Heart left ventricle (tissue), 16 donors: ENCODE data around the gene CDC25A. TPM values are rescaled to one million over a fixed set of nuclear protein-coding genes. Genes with fewer than 3 reads are reported as not detected.

Source experiments
- ATAC-seq, 4 donors: fragments of 200-7000 bp; cut with Tn5 transposase; one replicate each; pipeline ENCODE4 v1.9.1; 2020 to 2022; ENCODE audit warnings: moderate library complexity in 4 of 4, mild to moderate bottlenecking in 3 of 4, moderate number of reproducible peaks in 1 of 4
- DNase-seq, 5 donors: peaks; one replicate each; pipeline ENCODE4 v3.0.0-alpha.2; 2020
- H3K27ac ChIP-seq, 12 donors: fragments of 200-600 bp; sonication (generic) in 4 of 12; one replicate each; pipeline versions ENCODE4 v1.5.0 to v1.8.0; 2016 to 2022; ENCODE audit warnings: mild to moderate bottlenecking in 2 of 12
- H3K27me3 ChIP-seq, 9 donors: fragments of 200-600 bp; sonication (generic) in 2 of 9; one replicate each; pipeline versions ENCODE4 v1.5.1 to v1.8.0; 2016 to 2022; ENCODE audit warnings: mild to moderate bottlenecking in 3 of 9
- H3K36me3 ChIP-seq, 9 donors: fragments of 200-600 bp; sonication (generic) in 2 of 9; one replicate each; pipeline versions ENCODE4 v1.5.0 to v1.8.0; 2018 to 2022; ENCODE audit warnings: mild to moderate bottlenecking in 2 of 9
- H3K4me1 ChIP-seq, 12 donors: fragments of 200-600 bp; sonication (generic) in 4 of 12; one replicate each; pipeline versions ENCODE4 v1.5.0 to v1.8.0; 2016 to 2022; ENCODE audit warnings: mild to moderate bottlenecking in 3 of 12
- H3K4me3 ChIP-seq, 12 donors: fragments of 200-600 bp; sonication (generic) in 4 of 12; one replicate each; pipeline versions ENCODE4 v1.5.0 to v1.8.0; 2017 to 2022; ENCODE audit warnings: mild to moderate bottlenecking in 9 of 12, moderate library complexity in 4 of 12
- H3K9me3 ChIP-seq, 12 donors: fragments of 200-600 bp; sonication (generic) in 4 of 12; one replicate each; pipeline versions ENCODE4 v1.5.0 to v1.8.0; 2016 to 2022; ENCODE audit warnings: mild to moderate bottlenecking in 1 of 12
- POLR2A ChIP-seq, 2 donors: fragments of 450-650 bp; IDR thresholded peaks; one replicate each; pipeline ENCODE4 v1.6.1; 2017; ENCODE audit warnings: antibody characterized with exemption in 2 of 2, mild to moderate bottlenecking in 2 of 2, moderate library complexity in 2 of 2
- WGBS, 4 donors: extraction: QIAGEN DNeasy Blood & Tissue Kit in 2 of 4; methylation state at CpG; one replicate each; pipeline versions ENCODE4 v1.1.5 to v1.1.7; 2013 to 2018; 5-methylcytosine and 5-hydroxymethylcytosine counted together
- intact Hi-C, 10 donors: fragments of 100-400 bp; cut with DNase I; formaldehyde crosslinking; loops; one replicate each; pipeline versions ENCODE4 v1.11.1 to v1.14.2; 2022
- polyA plus RNA-seq, 2 donors: library from polyadenylated mRNA; stranded (reverse); fragments of 200-250 nt; gene quantifications; one replicate each; pipeline ENCODE4 v1.2.3, GENCODE V29; 2013
- total RNA-seq, 9 donors: library from RNA; depleted of rRNA in 2 of 9; stranded (reverse); fragments of >200 nt in 2 of 9; fragmentation: NEBNext Ultra II Directional in 3 of 9; extraction: Animal tissue kit (Norgen Biotek cat#: 25700) in 3 of 9; gene quantifications; one replicate each; pipeline versions ENCODE4 v1.1.0 to v1.2.4, GENCODE V29; 2016 to 2023
- TF ChIP-seq, protein P1 (sequence below), 12 donors: fragments of 200-600 bp; sonication (generic) in 4 of 12; IDR thresholded peaks; one replicate each; pipeline versions ENCODE4 v1.5.0 to v1.8.0; 2018 to 2022; ENCODE audit warnings: antibody characterized with exemption in 12 of 12, mild to moderate bottlenecking in 5 of 12
- donor health status: ischemic (EF 13 %, LVEDD 7.1; RV severe dilation, severe dysfunction).
- donor health status: healthy with polysubstance abuse.
- donor health status: DM: no; HTN: yes; CAD: no.
- donor health status: DM: no; HTN: no; CAD: no.
- donor health status: ischemic (EF 25% LVEDD 6.9; RV normal size, moderate dysfunction).
- donor health status: ischemic (EF 25% LVEDD 5.7; RV mildly dilated, moderate dysfunction).
- donor health status: healthy.
- donor health status: DM: yes; HTN: yes; CAD: no.
- donor health status: ischemic (EF 35%, LVEDD 5.7; RV mildly dilated, moderate dysfunction).
- donor health status: nonischemic (EF 11% LVEDD 7.7; RV severe dilation, severe dysfunction).
- donor health status: DM: yes; HTN: yes; CAD: no.
- donor health status: PGD.
- donor health status: ischemic (EF 29% LVEDD 5.4; RV normal size, mild dysfunction).
- donor health status: nonischemic (EF 23%, LVEDD 6.1; RV moderate dilation, normal function).

The CDC25A gene
- total and polyA plus RNA-seq, 11 donors, result 0.42 to 3.6 (median 1.00) TPM

GRCh38 chr3:48141604-48142137 lies 46.5 kb downstream of the CDC25A start:
- Histone ChIP-seq H3K4me3 (no peak overlapping the region), H3K36me3 (no peaks in the 10 kb centered on the region), H3K27me3 (no peaks in the 10 kb centered on the region), H3K27ac (peak overlapping the region in 3 of 12 donors; percentile 2 to 46 (median 35)), H3K9me3 (no peaks in the 10 kb centered on the region), H3K4me1 (peaks cover 0 to 24% (median 11%) of the 10 kb centered on the region in 12 donors)
- no peak for DNase-seq
- intact Hi-C loops, result loop anchor here in 1 of 10 donors (5.0 kb wide), 1 partner anchor 49 kb away; no protein-coding TSS in a partner anchor
- TF ChIP-seq, protein P1, sequence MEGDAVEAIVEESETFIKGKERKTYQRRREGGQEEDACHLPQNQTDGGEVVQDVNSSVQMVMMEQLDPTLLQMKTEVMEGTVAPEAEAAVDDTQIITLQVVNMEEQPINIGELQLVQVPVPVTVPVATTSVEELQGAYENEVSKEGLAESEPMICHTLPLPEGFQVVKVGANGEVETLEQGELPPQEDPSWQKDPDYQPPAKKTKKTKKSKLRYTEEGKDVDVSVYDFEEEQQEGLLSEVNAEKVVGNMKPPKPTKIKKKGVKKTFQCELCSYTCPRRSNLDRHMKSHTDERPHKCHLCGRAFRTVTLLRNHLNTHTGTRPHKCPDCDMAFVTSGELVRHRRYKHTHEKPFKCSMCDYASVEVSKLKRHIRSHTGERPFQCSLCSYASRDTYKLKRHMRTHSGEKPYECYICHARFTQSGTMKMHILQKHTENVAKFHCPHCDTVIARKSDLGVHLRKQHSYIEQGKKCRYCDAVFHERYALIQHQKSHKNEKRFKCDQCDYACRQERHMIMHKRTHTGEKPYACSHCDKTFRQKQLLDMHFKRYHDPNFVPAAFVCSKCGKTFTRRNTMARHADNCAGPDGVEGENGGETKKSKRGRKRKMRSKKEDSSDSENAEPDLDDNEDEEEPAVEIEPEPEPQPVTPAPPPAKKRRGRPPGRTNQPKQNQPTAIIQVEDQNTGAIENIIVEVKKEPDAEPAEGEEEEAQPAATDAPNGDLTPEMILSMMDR (IDR thresholded peaks at IDR 0.05), result no peak
- no peak for TF ChIP-seq POLR2A (IDR thresholded peaks at IDR 0.05)
- no peak for ATAC-seq
- 83 to 93% (median 88%) methylated on average over 9 of the region's 9 CpGs for WGBS, 4 donors

DNA sequence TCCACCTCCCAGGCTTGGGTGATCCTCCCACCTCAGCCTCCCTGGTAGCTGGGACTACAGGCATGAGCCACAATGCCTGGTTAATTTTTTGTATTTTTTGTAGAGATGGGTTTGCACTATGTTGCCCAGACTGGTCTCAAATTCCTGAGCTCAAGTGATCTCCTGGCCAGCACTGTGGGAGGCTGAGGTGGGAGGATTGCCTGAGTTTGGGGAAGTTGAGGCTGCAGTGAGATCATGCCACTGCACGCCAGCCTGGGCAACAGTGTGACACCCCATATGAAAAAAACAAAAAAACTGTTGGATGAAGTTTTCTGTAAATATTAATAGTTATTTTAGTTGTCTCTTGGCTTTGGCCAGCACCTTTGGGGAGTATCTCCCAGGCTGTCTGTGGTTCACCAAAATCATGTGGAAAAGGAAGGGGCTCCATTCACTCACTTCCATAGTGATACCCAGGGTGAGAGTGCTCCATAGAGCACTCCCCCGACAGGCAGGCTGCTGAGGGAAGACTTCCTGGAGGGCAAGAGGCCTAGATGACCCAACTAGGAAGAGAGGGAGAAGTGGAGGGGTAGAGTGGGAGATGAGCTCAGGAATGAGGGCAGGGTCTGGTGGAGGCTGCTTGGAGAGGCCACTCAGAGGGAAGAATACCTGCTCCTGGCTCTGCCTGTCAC lies 47.1 kb downstream of the CDC25A start:
- TF ChIP-seq, protein P1 (IDR thresholded peaks at IDR 0.05), result no peak
- TF ChIP-seq POLR2A (IDR thresholded peaks at IDR 0.05), result no peak
- intact Hi-C loops, result loop anchor here in 1 of 10 donors (5.0 kb wide), 1 partner anchor 49 kb away; no protein-coding TSS in a partner anchor
- no peak overlapping the region for H3K4me3 ChIP-seq
- ATAC-seq (no peak), DNase-seq (no peak)
- H3K27me3 ChIP-seq, result no peaks in the 10 kb centered on the region
- H3K9me3 ChIP-seq, result no peaks in the 10 kb centered on the region
- WGBS, 4 donors, result 81 to 92% (median 85%) methylated on average over 2 of the region's 2 CpGs
- H3K4me1 ChIP-seq, result peaks cover 0 to 24% (median 11%) of the 10 kb centered on the region in 12 donors
- H3K27ac ChIP-seq, result peak overlapping the region in 7 of 12 donors; percentile 2 to 46 (median 25)
- no peaks in the 10 kb centered on the region for H3K36me3 ChIP-seq

DNA sequence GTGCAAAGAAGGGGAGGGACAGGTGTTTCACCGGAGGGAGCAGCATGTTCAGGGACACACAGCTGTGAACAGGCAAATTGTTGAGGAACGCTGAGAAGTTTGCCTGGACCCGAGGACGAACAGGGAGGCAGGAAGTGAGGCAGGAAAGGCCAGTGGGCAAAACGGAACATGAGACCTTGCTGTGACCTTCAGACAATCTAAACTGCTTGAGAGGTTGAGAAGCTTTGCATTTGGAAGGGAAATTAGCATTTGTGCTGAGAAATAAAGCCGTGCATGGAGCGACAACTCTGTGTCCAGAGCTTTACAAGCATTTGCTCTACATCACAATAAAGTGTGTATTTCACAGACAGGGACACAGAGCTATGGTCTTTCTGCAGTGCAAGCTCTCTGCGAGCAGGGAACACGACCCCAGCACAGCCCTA lies 47.9 kb downstream of the CDC25A start:
- WGBS, 4 donors, result 27 to 39% (median 32%) methylated on average over 9 of the region's 9 CpGs
- DNase-seq (no peak), ATAC-seq (peak in 2 of 4 donors; percentile 32 to 59)
- Histone ChIP-seq H3K4me1 (peaks cover 0 to 24% (median 12%) of the 10 kb centered on the region in 12 donors), H3K36me3 (no peaks in the 10 kb centered on the region), H3K27me3 (no peaks in the 10 kb centered on the region), H3K4me3 (no peak overlapping the region), H3K9me3 (no peaks in the 10 kb centered on the region), H3K27ac (peak overlapping the region in 8 of 12 donors; percentile 2 to 43 (median 28))
- intact Hi-C loops, result loop anchor here in 1 of 10 donors (5.0 kb wide), 1 partner anchor 48 kb away; no protein-coding TSS in a partner anchor
- no peak for TF ChIP-seq POLR2A (IDR thresholded peaks at IDR 0.05)
- TF ChIP-seq, protein P1 (IDR thresholded peaks at IDR 0.05), result no peak

DNA sequence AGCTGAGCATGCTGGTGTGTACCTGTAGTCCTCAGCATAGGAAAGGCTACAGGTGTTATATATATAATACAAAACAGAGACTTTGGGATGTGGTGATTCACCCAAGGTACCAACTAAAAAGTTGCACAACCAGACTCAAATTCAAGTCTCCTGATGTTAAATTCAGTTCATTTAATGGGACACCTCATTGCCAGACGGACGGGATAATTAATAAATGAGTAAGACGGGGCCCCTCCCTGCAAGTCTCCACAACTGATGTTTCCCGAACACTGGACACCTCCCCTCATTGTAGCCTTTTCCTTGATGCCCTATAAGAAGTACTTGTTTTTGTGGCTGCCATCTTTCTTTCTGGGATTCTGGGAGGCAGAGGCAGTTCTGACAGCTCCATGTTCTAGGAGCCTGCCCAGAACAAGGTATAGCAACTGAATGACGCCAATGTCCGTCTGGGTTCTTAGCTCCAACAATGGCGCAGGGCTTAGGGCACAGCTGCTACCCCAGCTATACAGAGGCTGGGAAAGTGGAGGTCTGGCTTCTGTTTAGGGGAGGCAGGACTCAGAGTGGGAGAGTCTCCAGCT lies 50.7 kb downstream of the CDC25A start:
- 80 to 96% (median 83%) methylated on average over 7 of the region's 7 CpGs for WGBS, 4 donors
- TF ChIP-seq, protein P1 (IDR thresholded peaks at IDR 0.05), result no peak
- no peak for TF ChIP-seq POLR2A (IDR thresholded peaks at IDR 0.05)
- no peak overlapping the region for H3K4me3 ChIP-seq
- H3K36me3 ChIP-seq, result no peaks in the 10 kb centered on the region
- H3K9me3 ChIP-seq, result no peaks in the 10 kb centered on the region
- H3K4me1 ChIP-seq, result peaks cover 0 to 23% (median 9%) of the 10 kb centered on the region in 12 donors
- ATAC-seq, result no peak
- intact Hi-C loops, result loop anchor here in 1 of 10 donors (5.0 kb wide), 1 partner anchor 45 kb away; no protein-coding TSS in a partner anchor
- DNase-seq, result no peak
- no peak overlapping the region for H3K27ac ChIP-seq
- no peaks in the 10 kb centered on the region for H3K27me3 ChIP-seq
